ENCODE measurements around the gene TEX52.
"Not testable (repeated sequence)": the region's sequence is repeated elsewhere in the genome, so short reads cannot be mapped to it uniquely, and the experiment has no call there.

Gene TEX52

DNA sequence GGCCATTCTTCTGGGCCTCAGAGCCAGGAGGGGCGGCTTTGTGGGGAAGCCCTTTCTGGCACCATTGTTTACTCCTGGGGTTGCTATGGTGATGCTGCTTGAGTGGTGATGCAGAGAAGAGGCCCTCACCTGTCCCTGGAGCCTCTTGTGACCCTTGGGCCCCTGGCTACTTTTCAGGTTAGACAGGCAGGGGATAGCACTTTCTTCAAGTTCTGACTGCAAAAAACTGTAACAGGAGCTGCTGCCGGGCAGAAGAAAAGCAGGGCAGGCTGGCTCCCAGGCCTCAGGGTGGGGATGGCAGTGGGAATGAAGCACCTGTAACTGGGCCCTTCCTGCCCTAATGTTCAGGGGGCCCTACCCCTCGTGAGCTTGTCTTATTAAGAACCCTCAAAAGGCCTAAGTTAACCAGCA, at the start of gene TEX52:
TSS of gene TEX52 (minus strand) at position 19 of the 411 bp plus-strand sequence. CDS start at position 6, 13 bp downstream.
- DNase-seq = no peak

DNA sequence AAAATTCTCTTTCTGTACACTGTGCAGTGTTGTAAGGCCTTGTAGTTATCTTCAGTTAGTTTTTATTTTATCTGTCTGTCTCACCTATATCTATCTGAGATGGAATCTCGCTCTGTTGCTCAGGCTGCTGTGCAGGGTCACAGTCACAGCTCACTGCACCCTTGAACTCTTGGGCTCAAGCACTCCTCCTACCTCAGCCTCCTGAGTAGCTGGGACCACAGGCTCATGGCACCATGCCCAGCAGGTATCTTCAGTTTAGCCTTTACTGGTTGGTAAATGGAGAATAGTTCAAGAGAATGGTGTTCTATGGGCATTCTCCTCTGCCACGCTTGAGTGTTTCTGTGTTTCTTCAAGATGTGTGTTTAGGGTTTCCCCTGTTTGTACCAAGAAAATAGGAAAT, 47.4 kb upstream of the TEX52 start:
- DNase-seq = peak in 1 of 14 donors; percentile 21

DNA sequence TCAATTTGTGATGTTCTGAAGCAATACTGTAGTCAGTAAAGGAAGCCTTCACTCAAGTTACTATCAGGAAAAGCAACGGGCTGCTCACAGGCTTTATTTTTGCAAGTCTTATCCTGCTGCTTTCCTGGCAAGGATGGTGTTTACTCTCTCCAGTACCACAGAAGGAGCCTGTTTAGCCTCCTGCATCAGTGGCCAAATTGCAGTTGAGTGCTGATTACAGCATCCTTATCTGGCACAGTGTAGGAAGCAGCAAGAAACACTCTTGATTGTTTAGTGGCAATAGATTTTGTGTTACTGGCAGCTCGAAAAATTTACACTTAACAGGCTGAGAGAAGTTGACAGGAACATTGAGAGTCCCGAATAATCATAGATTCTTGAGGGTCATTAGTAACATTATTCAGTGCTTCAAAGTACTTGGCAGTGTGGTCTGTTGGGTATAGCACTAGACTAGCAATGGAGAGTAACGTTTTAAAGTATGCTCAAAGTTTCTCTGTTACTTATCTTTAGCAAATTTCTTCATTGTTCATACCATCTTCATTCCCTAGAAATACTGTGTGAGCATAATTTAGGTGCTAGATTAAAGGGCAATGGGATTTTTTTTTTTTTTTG, 45.5 kb upstream of the TEX52 start:
- DNase-seq = peak in 9 of 14 donors; percentile 4 to 98 (median 18)

DNA sequence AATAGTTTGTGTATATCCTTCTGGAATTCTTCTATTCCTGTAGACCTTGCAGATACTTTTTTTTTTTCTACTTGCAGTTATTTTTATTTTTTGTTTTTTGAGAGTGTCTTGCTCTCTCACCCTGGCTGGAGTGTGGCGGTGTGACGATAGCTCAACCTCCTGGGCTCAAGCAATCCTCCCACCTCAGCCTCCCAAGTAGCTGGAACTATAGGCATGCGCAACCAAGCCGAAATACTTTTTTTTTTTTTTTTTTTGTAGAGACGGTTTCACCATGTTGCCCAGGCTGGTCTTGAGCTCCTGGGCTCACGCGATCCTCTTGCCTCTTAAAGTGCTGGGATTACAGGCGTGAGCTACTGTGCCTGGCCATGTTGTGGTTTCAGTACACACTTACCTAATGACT, 43.8 kb upstream of the TEX52 start:
- no peak for DNase-seq

DNA sequence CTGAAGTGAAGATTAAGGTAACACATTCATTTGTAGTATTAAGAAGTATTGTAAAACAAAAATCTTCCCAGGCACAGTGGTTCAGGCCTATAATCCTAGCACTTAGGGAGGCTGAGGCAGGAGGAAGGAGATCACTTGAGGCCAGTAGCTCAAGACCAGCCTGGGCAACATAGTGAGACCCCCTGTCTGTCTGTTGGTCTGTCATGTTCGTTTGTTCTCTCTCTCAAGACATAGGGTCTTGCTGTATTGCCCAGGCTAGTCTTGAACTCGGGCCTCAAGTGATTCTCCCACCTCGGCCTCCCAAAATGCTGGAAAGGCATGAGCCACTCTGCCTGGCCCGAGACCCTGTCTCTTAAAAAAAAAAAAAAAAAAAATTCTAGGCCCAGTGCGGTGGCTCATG, 40.6 kb upstream of the TEX52 start:
- DNase-seq = no peak

DNA sequence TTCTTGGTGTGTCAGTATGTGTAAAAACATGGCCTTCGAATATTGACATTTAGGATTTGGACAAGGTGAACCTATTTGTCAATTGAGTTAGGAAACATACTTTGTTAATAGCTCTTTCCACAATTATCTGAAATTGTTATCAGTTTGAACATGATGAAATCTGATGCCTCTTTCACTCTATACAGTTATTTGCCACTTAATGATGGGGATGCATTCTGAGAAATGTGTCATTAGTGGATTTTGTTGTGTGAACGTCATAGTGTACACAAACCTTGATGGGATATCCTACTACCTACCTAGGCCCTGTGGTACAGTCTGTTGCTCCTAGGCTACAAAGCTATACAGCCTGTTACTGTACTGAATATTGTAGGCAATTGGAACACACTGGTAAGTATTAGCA, 38.7 kb upstream of the TEX52 start:
- no peak for DNase-seq

DNA sequence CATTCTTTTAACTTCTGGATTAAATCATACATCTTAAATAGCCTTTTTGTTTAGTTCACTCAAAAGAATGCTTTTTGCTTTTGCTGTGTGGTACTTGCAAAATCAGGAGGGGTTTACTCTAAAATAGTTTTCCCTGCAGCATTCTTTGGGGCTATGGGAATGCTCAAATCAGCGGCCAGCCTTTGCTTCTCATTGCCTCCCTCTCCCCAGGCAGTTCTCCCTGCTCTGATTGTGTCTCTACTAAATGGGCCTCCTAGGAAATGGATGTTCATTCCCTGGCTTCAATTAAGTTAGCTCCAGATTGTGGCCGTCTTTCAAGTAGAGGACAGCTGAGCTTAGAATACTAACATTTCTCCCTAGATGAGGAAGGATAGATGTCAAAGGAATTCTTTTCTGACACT, 38.2 kb upstream of the TEX52 start:
- peak in 1 of 14 donors; percentile 16 for DNase-seq

DNA sequence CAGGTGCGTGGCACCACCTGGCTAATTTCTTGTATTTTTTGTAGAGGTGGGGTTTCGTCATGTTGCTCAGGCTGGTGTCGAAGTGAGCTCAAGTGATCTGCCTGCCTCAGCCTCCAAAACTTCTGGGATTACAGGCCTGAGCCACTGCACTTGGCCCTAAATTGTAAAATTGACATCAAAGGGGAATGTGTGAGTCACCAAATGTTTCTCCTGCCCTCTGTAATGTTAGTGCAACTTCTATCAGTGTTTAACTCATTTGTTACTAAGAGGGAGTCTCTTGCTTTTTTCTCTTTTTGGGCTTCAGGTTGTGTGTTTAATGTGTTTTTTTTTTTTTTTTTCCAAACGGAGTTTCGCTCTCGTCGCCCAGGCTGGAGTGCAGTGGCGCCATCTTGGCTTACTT, 36.2 kb upstream of the TEX52 start:
- DNase-seq = peak in 1 of 14 donors; percentile 16

DNA sequence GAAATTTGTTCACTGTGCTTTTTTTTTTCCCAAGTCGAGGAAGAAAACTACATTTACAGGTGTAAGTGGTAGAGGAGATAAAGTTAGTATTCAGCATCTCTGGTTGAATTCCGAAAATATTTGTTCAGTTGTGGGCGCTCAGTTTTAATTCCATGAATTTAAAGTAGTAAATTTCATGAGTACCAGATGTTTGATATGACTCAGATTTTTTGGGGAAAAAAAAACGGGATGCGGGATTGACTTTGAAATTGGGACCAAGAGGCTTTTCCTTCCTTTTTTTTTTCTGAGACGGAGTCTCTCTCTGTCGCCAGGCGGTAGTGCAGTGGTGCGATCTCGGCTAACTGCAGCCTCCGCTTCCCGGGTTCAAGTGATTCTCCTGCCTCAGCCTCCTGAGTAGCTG, 35.4 kb upstream of the TEX52 start:
- no peak for DNase-seq

DNA sequence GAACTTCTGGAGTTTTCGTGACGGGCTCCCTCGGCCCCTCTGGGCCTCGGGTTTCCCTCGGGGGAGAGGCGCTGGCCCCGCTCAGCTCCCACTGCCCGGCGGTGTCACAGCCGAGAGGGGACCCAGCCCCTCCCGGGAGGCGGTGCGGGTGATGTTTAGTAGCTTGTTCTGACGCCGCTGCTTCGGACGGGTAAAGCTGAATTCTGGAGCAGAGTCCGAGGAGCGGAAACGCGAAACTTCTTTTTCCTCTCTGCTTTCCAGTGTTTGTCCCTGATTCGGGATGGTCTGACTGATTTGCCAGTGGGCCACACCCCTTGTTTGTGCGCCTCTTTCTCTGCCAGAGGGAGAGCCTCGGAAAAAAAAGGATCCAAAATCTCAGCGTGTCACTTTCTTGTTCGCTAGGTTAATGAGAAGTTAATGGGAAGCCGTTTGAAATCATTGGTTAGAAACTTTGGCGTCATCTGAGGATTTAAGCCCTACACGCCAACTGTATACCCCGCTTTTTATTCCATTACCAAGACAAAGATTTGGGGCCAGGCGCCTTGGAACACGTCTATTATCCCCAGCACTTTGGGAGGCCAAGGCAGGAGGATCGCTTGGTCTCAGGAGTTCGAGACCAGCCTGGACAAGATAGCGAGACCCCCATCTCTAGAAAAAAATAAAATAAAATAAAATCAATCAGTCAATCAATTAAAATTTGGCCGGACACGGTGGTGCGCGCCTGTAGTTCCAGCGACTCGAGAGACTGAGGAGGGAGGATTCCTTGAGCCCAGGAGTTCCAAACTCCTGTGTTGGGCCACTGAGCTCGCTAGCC, 34.6 kb upstream of the TEX52 start:
- DNase-seq = peak in 12 of 14 donors; percentile 59 to 82 (median 70)

DNA sequence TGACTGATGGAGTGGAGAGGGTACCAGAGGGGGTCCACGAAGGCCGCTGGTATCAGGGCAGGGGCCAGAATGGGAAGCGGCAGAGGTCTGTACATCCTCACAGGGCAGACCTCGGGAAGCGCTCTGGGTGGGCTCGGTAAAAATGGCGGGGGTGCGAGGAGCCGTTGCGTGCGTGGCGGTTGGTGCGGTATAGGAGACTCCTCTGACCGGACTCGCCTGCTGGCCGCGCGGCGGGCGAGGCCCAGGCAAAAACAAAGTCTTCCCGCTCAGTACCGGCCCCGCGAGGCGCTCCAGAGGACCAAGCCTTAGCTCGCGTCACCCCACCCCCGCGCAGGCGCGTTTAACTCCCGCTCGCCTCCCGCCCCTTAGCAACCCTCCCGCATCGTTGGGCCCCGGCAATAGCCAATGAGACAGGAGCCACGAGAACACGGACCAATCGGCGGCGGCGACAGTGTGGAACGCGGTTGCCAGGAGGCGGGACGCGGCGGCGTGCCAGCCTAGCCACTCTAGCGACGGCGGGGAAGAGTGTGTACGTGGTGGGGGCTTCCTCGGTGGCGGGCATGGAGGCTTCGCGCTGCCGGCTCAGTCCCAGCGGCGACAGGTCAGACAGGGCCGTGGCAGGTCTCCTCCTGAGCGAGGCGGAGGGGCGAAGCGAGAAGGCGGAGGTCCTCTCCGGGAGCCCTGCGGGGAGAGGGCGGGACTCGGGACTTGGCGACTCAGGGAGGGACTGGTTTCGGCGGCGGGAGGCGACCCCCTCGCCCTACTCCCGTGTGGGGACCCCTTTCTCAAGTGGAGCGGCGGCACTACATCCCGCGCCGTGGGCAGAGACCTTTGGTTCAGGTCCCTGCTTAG, 33.8 kb upstream of the TEX52 start, which contains the start of gene TULP3:
TSS of gene TULP3 (plus strand) at position 504 of the 852 bp plus-strand sequence. CDS start at position 561, 57 bp downstream.
- DNase-seq = peak; percentile 89 to 99 (median 98)

DNA sequence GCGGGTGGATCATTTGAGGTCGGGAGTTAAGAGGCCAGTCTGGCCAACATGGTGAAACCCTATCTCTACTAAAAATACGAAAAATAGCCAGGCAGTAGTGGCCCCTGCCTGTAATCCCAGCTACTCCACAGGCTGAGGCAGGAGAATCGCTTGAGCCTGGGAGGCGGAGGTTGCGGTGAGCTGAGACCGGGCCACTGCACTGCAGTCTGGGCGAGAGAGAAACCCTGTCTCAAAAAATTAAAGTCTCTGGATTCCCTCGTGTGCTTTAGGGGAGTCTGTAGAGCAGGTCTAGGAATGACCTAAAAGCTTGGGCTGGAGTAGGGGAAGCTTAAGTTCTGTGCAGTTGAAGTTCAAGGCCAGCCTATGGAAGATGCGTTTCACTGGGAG, 33.2 kb upstream of the TEX52 start:
- DNase-seq = peak in 1 of 14 donors; percentile 30

DNA sequence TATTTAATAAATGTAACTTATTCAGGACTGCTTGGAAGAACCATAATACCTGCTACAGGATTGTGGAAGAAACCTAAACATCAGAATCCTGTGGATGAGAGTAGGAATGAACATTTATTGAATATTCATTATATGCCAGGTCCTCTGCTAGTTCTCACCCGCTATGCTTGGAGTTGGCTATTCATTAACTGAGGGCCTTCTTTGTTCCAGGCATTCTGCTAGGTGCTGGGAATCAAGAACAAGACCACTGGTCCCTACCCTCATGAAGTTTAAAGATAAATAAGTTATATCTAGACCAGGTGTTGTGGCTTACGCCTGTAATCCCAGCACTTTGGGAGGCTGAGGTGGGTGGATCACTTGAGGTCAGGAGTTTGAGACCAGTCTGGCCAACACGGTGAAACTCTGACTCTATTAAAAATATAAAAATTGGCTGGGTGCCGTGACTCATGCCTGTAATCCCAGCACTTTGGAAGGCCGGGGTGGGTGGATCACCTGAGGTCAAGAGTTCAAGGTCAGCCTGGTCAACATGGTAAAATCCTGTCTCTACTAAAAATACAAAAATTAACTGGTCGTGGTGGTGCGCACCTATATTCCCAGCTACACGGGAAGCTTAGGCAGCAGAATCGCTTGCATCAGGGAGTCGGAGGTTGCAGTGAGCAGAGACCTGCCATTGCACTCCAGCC, 30.1 kb upstream of the TEX52 start:
- no peak for DNase-seq

DNA sequence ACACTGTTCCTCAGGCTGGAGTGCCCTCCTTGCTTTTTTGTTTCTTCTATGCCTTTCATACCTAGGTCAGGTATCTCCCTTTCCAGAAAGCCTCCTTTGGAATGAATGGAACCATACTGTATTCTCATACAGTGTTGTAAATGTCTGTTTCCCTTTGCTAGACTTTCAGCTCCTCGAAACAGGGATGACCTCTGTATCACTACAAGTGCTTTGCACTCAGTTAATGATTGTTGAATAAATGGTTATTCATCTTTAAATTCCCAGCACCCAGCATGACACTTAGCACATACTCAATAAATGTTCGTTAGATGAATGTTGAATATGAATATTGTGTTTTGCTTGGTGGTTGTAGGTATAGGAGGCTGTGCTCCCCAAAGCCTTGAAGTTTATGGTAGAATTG, 28.0 kb upstream of the TEX52 start:
- no peak for DNase-seq

DNA sequence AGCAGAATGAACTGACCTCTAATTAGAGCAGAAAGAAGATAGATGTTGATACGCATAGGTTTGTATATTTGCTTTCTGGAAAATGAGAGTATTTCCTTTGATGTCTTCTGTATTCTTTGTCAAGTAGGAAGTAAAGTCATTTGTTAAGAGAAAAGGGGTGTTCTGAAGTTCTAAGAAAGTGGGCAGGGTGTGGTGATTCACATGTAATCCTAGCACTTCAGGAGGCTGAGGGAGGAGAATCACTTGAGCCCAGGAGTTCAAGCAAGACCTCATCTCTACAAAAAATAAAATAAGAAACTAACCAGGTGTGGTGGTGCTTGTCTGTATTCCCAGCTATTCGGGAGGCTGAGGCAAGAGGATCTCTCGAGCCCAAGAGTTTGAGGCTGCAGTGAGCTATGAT, 23.0 kb upstream of the TEX52 start:
- no peak for DNase-seq

DNA sequence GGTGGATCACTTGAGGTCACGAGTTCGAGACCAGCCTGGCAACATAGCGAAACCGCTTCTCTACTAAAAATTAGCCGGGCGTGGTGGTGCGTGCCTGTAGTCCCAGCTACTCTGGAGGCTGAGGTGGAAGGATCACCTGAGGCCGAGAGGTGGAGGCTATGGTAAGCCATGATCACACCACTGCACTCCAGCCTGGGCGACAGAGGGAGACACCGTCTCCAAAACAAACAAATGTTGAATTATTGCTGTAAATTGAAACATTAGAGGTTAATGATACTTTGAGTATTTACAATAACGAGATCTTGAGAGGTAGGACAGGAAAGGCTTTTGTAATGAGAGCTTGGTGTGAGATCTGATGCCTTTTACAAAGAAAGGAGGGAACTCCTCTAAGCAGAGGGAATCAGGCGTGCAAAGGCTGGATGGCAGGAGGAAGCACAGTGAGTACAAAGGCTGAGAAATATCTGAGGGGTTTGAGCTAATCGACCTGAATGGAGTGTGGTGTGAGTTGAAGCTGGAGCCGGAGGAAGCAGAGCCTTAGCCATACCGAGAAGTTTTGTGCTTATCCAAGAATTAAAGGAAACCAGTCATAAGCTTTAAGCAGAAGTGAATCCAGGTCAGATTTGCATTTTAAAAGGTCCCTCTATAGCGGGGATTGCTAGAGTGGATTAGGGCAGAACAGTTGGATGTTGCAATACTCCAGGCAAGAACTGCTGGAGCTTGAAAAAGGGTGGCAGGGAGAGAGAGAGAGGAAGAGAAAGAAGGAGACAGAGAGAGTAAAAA, 21.3 kb upstream of the TEX52 start:
- DNase-seq = peak in 4 of 14 donors; percentile 12 to 27 (median 20)

DNA sequence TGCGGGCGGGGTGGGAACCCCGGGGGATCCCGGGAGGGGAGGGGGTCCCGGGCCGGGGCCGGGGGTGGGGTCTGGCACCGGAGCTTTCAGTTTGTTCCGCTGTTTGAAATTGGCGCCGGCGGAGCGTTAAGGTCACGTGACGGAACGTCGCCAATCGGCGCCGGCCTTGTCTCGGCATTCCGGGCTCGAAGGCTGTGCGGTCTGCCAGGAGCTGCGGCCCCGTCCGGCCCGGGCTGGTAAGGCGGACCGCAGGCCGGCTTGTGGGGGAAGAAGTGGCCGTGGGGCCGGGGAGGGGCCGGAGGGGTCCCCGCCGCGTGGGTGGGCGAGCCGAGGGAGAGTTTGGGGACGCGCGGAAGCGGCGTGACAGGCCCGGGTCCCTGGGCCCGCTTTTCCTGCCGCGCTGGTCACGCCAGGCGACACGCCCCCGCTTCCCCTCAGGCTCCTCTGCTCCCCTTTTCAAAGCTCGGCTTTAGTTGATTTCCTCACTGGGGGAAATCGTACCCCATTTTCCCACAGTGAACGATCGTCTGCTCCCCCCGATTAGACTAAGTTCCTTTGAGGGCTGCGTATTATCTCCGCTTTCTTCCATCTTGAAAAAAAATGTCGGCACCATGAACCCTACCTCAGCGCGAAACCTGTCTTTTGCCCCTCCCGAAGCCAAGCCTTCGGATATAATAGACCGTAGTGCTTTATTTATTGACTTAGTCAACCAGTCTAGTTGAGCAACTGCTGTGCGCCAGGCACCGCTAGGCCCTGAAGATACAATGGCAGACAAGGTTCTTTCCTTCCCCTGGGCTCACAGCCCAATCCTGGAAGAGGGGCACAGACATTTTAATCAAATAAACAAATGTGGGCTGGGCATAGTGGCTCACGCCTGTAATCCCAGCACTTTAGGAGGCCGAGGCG, 20.5 kb upstream of the TEX52 start, which contains the start of the genes FOXM1 and RHNO1:
TSS of gene FOXM1 (minus strand) at position 128 of the 906 bp plus-strand sequence. CDS start 2,696 bp downstream, outside the sequence.
TSS of gene RHNO1 (plus strand) at position 177 of the 906 bp plus-strand sequence. CDS start 8,144 bp downstream, outside the sequence.
- peak; percentile 45 to 91 (median 84) for DNase-seq

DNA sequence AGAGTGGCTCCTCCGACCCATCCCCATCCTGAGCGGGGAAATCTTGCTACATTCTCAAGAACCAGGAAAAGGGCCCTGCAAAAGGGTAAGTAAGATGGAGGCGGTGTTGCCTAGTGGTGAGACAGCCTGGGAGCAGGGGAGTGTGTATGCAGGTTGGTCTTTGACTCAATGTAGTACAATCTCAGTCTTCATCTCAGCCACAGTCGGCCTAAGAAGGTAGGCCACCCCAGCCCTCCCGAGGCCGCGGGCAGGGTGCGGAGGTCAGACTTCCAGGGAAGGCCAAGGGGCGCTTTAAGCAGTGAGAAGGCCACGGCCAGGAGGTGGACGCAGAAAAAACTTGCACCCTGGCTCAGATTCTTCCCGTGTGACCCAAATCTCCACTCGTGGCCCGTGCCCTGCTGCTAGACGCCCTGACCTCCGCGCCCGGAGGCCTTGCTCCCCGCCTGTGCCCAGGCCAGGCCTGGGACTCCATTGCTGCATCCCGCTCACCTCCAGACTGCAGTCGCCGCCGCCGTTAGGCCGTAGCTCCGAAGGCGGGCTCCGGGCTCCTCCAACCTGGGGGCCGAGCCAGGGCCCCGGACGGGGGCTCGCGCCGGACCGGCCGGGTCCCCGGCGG, 19.7 kb upstream of the TEX52 start:
- no peak for DNase-seq

DNA sequence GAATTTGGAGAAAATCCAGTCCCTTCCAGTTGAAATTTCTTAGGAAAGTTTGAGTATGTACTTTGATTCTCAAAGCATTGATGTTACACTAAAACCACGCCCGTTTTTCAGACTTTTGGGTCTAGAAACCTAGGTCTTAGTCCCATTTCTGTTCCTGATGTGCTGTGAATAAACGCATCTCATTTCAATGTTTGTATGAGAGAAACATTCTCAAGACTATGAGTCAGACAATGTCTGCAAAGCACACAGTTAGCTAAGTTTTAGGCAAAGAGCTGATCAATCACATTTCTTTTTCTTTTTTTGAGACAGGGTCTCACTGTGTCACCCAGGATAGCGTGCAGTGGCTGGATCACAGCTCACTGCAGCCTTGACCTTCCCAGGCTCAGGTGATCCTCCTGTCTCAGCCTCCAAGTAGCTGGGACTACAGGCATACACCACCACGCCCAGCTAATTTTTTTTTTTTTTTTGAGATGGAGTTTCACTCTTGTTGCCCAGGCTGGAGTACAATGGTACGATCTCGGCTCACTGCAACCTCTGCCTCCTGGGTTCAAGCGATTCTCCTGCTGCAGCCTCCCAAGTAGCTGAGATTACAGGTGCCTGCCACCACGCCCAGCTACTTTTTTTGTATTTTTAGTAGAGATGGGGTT, 12.3 kb upstream of the TEX52 start:
- not testable (repeated sequence) for DNase-seq
